Measurements from ENCODE around the gene OPN1LW.
"Not testable (repeated sequence)": the region's sequence is repeated elsewhere in the genome, so short reads cannot be mapped to it uniquely, and the experiment has no call there.

The OPN1LW gene

GRCh38 chrX:154144010-154144409, at the start of gene OPN1LW:
Gene OPN1LW, plus strand, starts transcription at chrX:154144243. Its CDS starts 41 bp downstream, at chrX:154144284.
- in situ Hi-C loops (cut with MboI; ENCODE audit: low pct_unique_long_range_greater_than_20kb, low sequenced_read_pairs, unreplicated experiment); DNase-seq (ENCODE audit: low spot score): not testable (repeated sequence)

GRCh38 chrX:154094833-154095232, 49.2 kb upstream of the OPN1LW start:
- TF ChIP-seq CTCF (IDR thresholded peaks at IDR 0.05; ENCODE audit: extremely low read depth, insufficient read depth, missing control alignments), result no peak
- no peak for DNase-seq (ENCODE audit: low spot score)
- in situ Hi-C loops (cut with MboI; ENCODE audit: low pct_unique_long_range_greater_than_20kb, low sequenced_read_pairs, unreplicated experiment), result no loop called here

GRCh38 chrX:154096140-154097002, 47.7 kb upstream of the OPN1LW start:
- TF ChIP-seq CTCF (IDR thresholded peaks at IDR 0.05; ENCODE audit: extremely low read depth, insufficient read depth, missing control alignments), result no peak
- DNase-seq (ENCODE audit: low spot score), result peak; percentile 38
- in situ Hi-C loops (cut with MboI; ENCODE audit: low pct_unique_long_range_greater_than_20kb, low sequenced_read_pairs, unreplicated experiment), result no loop called here

GRCh38 chrX:154097003-154097588, 46.9 kb upstream of the OPN1LW start:
- in situ Hi-C loops (cut with MboI; ENCODE audit: low pct_unique_long_range_greater_than_20kb, low sequenced_read_pairs, unreplicated experiment), result no loop called here
- peak; percentile 85 for DNase-seq (ENCODE audit: low spot score)
- TF ChIP-seq CTCF (IDR thresholded peaks at IDR 0.05; ENCODE audit: extremely low read depth, insufficient read depth, missing control alignments), result no peak

- in situ Hi-C loops (cut with MboI; ENCODE audit: low pct_unique_long_range_greater_than_20kb, low sequenced_read_pairs, unreplicated experiment), result no loop called here
- peak; percentile 94 for DNase-seq (ENCODE audit: low spot score)
- no peak for TF ChIP-seq CTCF (IDR thresholded peaks at IDR 0.05; ENCODE audit: extremely low read depth, insufficient read depth, missing control alignments)
These were observed 46.2 kb upstream of the OPN1LW start, which contains the start of gene MECP2 for GRCh38 chrX:154097589-154098541. Gene MECP2, minus strand, starts transcription at chrX:154097717.

GRCh38 chrX:154098551-154098950, 45.5 kb upstream of the OPN1LW start:
- in situ Hi-C loops (cut with MboI; ENCODE audit: low pct_unique_long_range_greater_than_20kb, low sequenced_read_pairs, unreplicated experiment), result no loop called here
- DNase-seq (ENCODE audit: low spot score), result no peak
- TF ChIP-seq CTCF (IDR thresholded peaks at IDR 0.05; ENCODE audit: extremely low read depth, insufficient read depth, missing control alignments), result no peak
